Measurements from ENCODE around the gene SELENOM. TPM values are rescaled to one million over a fixed set of nuclear protein-coding genes. Genes with fewer than 3 reads are reported as not detected.

Gene SELENOM
- total and polyA plus RNA-seq, 2 donors from 2014 or later, result 154 to 291 TPM

DNA sequence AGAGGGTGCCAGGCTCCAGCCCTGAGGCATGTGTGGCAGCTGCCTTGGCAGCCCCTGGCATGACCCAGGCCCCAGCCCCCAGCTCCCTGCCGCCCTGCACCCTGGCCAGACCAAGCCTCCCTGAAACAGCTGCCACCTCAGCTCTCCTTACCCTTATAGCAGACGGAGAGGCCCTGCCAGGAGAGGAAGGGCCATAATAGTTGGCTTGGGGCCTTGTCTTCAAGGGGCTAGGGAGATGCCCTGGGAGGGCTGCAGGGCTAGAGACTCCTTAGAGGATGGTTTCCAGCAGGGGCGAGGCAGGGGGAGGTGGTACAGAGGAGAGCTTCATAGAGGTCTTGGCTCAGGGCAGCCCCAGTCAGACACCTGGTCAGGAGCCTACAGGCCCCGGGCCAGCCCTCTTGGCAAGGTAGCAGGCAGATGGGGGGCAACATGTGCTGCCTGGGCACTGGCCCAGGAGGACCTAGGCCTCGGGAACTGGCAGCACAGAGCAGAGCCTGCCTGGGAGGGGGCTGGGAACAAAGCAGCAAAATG lies 13.3 kb downstream of the SELENOM start:
- Histone ChIP-seq H3K9ac (ENCODE audit: low read length in 3 of 3) (peak overlapping the region in 1 of 3 donors; percentile 7), H3K27me3 (ENCODE audit: control insufficient read depth, insufficient read depth, low read length) (no peaks in the 10 kb centered on the region), H3K27ac (ENCODE audit: low read depth in 2 of 2, low read length in 2 of 2) (no peak overlapping the region), H3K4me1 (ENCODE audit: control insufficient read depth in 2 of 3, insufficient read depth in 2 of 3, low read depth in 1 of 3, low read length in 3 of 3) (peaks cover 0 to 6% (median 0%) of the 10 kb centered on the region in 3 donors), H3K9me3 (ENCODE audit: control insufficient read depth in 2 of 3, insufficient read depth in 1 of 3, low read length in 3 of 3) (no peaks in the 10 kb centered on the region), H3K36me3 (ENCODE audit: control insufficient read depth in 2 of 3, insufficient read depth in 3 of 3, low read length in 3 of 3) (peaks cover 0 to 56% (median 35%) of the 10 kb centered on the region in 3 donors), H3K4me3 (ENCODE audit: low read length in 3 of 3) (no peak overlapping the region)
- DNase-seq, result no peak
- intact Hi-C loops (cut with DNase I), result no loop called here
- TF ChIP-seq, protein P1, sequence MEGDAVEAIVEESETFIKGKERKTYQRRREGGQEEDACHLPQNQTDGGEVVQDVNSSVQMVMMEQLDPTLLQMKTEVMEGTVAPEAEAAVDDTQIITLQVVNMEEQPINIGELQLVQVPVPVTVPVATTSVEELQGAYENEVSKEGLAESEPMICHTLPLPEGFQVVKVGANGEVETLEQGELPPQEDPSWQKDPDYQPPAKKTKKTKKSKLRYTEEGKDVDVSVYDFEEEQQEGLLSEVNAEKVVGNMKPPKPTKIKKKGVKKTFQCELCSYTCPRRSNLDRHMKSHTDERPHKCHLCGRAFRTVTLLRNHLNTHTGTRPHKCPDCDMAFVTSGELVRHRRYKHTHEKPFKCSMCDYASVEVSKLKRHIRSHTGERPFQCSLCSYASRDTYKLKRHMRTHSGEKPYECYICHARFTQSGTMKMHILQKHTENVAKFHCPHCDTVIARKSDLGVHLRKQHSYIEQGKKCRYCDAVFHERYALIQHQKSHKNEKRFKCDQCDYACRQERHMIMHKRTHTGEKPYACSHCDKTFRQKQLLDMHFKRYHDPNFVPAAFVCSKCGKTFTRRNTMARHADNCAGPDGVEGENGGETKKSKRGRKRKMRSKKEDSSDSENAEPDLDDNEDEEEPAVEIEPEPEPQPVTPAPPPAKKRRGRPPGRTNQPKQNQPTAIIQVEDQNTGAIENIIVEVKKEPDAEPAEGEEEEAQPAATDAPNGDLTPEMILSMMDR (IDR thresholded peaks at IDR 0.05; ENCODE audit: borderline replicate concordance, extremely low read depth, insufficient read depth), result no peak
- no peak for FAIRE-seq

DNA sequence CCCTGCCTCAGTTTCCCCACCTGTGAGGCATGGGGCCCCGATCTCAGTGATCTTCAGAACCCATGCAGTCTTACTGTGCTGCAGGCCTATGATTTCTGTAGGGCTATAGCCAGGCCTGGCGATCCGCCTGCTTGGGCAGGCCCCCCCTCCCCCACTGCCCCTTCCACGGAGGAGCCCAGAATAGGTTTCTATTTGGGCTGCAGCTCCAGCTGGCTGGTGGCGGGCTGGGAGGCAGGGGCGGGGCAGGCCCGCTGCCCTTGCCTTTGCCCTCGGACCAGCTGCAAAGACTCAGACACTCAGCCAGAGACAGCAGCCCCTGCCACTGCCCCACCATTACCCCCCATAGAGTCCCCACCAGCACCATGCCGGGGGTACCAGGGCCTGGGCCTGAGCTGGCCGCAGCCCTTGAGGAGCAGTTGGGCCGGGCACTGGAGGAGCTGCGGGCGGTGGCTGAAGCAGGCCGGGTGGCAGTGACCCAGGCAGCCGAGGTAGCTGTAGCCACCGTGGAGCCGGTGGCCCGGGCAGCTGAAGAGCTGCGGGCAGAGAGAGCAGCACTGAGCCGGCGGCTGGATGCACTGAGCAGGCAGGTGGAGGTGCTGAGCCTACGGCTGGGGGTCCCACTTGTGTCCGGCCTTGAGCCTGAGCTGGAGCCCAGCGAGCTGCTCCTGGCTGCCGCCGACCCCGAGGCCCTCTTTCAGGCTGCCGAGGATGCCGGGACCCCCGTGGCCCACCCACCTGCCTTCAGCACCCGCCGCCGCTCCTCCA lies 14.1 kb downstream of the SELENOM start:
- H3K9me3 ChIP-seq (ENCODE audit: control insufficient read depth in 2 of 3, insufficient read depth in 1 of 3, low read length in 3 of 3), result no peaks in the 10 kb centered on the region
- H3K36me3 ChIP-seq (ENCODE audit: control insufficient read depth in 2 of 3, insufficient read depth in 3 of 3, low read length in 3 of 3), result peaks cover 0 to 64% (median 40%) of the 10 kb centered on the region in 3 donors
- peaks cover 0 to 6% (median 0%) of the 10 kb centered on the region in 3 donors for H3K4me1 ChIP-seq (ENCODE audit: control insufficient read depth in 2 of 3, insufficient read depth in 2 of 3, low read depth in 1 of 3, low read length in 3 of 3)
- no peak overlapping the region for H3K9ac ChIP-seq (ENCODE audit: low read length in 3 of 3)
- TF ChIP-seq, protein P1 (IDR thresholded peaks at IDR 0.05; ENCODE audit: borderline replicate concordance, extremely low read depth, insufficient read depth), result no peak
- no peak overlapping the region for H3K4me3 ChIP-seq (ENCODE audit: low read length in 3 of 3)
- peak overlapping the region in 1 of 2 donors; percentile 43 for H3K27ac ChIP-seq (ENCODE audit: low read depth in 2 of 2, low read length in 2 of 2)
- intact Hi-C loops (cut with DNase I), result no loop called here
- DNase-seq (peak in 1 of 5 donors; percentile 56), FAIRE-seq (no peak)
- H3K27me3 ChIP-seq (ENCODE audit: control insufficient read depth, insufficient read depth, low read length), result no peaks in the 10 kb centered on the region

DNA sequence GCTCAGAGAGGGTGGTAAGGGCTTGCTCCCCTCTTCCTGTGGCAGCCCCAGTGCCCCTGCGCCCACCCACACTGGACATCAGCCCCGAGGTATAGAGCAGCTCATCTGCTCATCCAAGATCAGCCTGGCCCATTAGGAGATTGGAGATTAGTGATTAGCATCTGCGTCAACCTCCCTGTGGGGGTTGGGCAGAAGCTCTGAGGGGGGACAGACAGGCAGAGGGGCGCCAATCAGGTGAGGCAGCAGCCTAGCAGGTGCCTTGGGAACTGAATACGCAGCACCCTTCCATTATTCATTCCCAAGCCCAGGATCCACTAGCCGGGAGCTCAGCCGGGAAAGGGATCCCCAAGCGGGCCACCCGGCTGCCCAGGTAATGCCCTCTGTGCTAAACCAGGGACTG lies 15.2 kb downstream of the SELENOM start:
- DNase-seq (no peak), FAIRE-seq (no peak)
- TF ChIP-seq, protein P1 (IDR thresholded peaks at IDR 0.05; ENCODE audit: borderline replicate concordance, extremely low read depth, insufficient read depth), result no peak
- Histone ChIP-seq H3K27ac (ENCODE audit: low read depth in 2 of 2, low read length in 2 of 2) (no peak overlapping the region), H3K27me3 (ENCODE audit: control insufficient read depth, insufficient read depth, low read length) (no peaks in the 10 kb centered on the region), H3K4me3 (ENCODE audit: low read length in 3 of 3) (no peak overlapping the region), H3K9me3 (ENCODE audit: control insufficient read depth in 2 of 3, insufficient read depth in 1 of 3, low read length in 3 of 3) (no peaks in the 10 kb centered on the region), H3K9ac (ENCODE audit: low read length in 3 of 3) (peak overlapping the region in 1 of 3 donors; percentile 19), H3K4me1 (ENCODE audit: control insufficient read depth in 2 of 3, insufficient read depth in 2 of 3, low read depth in 1 of 3, low read length in 3 of 3) (peaks cover 0 to 6% (median 0%) of the 10 kb centered on the region in 3 donors), H3K36me3 (ENCODE audit: control insufficient read depth in 2 of 3, insufficient read depth in 3 of 3, low read length in 3 of 3) (peaks cover 3 to 67% (median 40%) of the 10 kb centered on the region in 3 donors)
- intact Hi-C loops (cut with DNase I), result no loop called here

All from kidney (tissue), 14 donors.